K562 (cell line): Measurements from ENCODE around the gene WASF2. TPM values are rescaled to one million over a fixed set of nuclear protein-coding genes. Genes with fewer than 3 reads are reported as not detected.
A peak's percentile ranks its signal among the peaks of the same experiment; 100 is the strongest.

Experiments
- CBFB ChIP-seq: sonication (generic); formaldehyde crosslinking; IDR thresholded peaks from 2 replicates; pipeline ENCODE4 v1.4.0; 2020; ENCODE audit warnings: mild to moderate bottlenecking, missing genetic modification reagents
- CHAMP1 ChIP-seq: fragments of 450-650 bp; IDR thresholded peaks from 2 replicates; pipeline ENCODE4 v1.6.1; 2016; ENCODE audit warnings: mild to moderate bottlenecking
- CREBBP ChIP-seq: IDR thresholded peaks from one replicate; pipeline ENCODE4 v1.6.1; 2012; ENCODE audit warnings: low read depth, mild to moderate bottlenecking, control low read depth, inconsistent platforms, low read length
- DMBX1 ChIP-seq: fragments of 250-450 bp; sonication (Bioruptor Pico); IDR thresholded peaks from 2 replicates; pipeline ENCODE4 v1.8.0; 2022; ENCODE audit warnings: inconsistent platforms, mild to moderate bottlenecking, moderate library complexity, borderline replicate concordance
- DNMT1 ChIP-seq: fragments of 450-650 bp; IDR thresholded peaks from 2 replicates; pipeline ENCODE4 v1.6.1; 2016; ENCODE audit warnings: antibody characterized with exemption, mild to moderate bottlenecking
- ETS1 ChIP-seq: conservative IDR thresholded peaks from 2 replicates; pipeline ENCODE4 v1.6.1; 2011; ENCODE audit warnings: low read depth, mild to moderate bottlenecking, low read length; ENCODE audit not compliant: control insufficient read depth
- HMGN3 ChIP-seq: IDR thresholded peaks from 2 replicates; pipeline ENCODE4 v1.6.1; 2011; ENCODE audit warnings: borderline replicate concordance, low read depth, mild to moderate bottlenecking, mixed read lengths, low read length; ENCODE audit not compliant: insufficient read length; ENCODE audit errors: extremely low read depth
- LARP7 ChIP-seq: fragments of 450-650 bp; IDR thresholded peaks from 2 replicates; pipeline ENCODE4 v1.6.1; 2016
- NFRKB ChIP-seq: fragments of 450-650 bp; IDR thresholded peaks from 2 replicates; pipeline ENCODE4 v1.6.1; 2016; ENCODE audit warnings: low read depth
- PTBP1 ChIP-seq: fragments of 200-400 bp; formaldehyde crosslinking; IDR thresholded peaks from 2 replicates; pipeline ENCODE4 v1.6.1; 2017; ENCODE audit warnings: low read depth, low read length
- SETDB1 ChIP-seq: IDR thresholded peaks from one replicate; pipeline ENCODE4 v1.6.1; 2012; ENCODE audit warnings: low read length, control low read depth, inconsistent platforms
- TAL1 ChIP-seq: fragments of 450-650 bp; IDR thresholded peaks from 2 replicates; pipeline ENCODE4 v1.6.1; 2016; ENCODE audit warnings: mild to moderate bottlenecking
- TCFL5 ChIP-seq: fragments of 250-450 bp; sonication (Bioruptor Pico); conservative IDR thresholded peaks from 2 replicates; pipeline ENCODE4 v1.6.1; 2021; ENCODE audit warnings: mild to moderate bottlenecking, moderate library complexity, matching md5 sums
- ZFP36 ChIP-seq: fragments of 150-350 bp; IDR thresholded peaks from 2 replicates; pipeline ENCODE4 v1.6.1; 2018; ENCODE audit warnings: low read length, low read depth; ENCODE audit not compliant: partially characterized antibody
- ZKSCAN8 ChIP-seq: fragments of 200-800 bp; sonication (Bioruptor generic); IDR thresholded peaks from 2 replicates; pipeline ENCODE4 v1.6.1; 2016; ENCODE audit warnings: missing genetic modification characterization, missing compliant biosample characterization
- ZNF589 ChIP-seq: fragments of 200-800 bp; sonication (Bioruptor generic); IDR thresholded peaks from 2 replicates; pipeline ENCODE4 v1.6.1; 2016; ENCODE audit warnings: low read depth, missing genetic modification characterization, missing compliant biosample characterization
- polyA plus RNA-seq, 8 experiments: library from polyadenylated mRNA; depleted of rRNA in 4 of 8; stranded (reverse) in 5 of 8; unstranded in 3 of 8; fragments of >200 nt; fragmentation: Nextera tagmentation in 2 of 8; fragmentation: Illumina TruSeq in 1 of 8; extraction: Ambion mirVana in 2 of 8; extraction: Trizol in 1 of 8; gene quantifications; 2 replicates each; pipeline versions ENCODE4 v1.2.1 to v1.2.3, GENCODE V29; 2011 to 2014; ENCODE audit warnings: inconsistent platforms in 1 of 8, missing spikeins in 1 of 8
- total RNA-seq, 7 experiments: library from RNA; depleted of rRNA in 6 of 7; stranded (reverse); fragments of >200 nt in 6 of 7; fragmentation: Illumina TruSeq in 2 of 7; extraction: Trizol in 2 of 7; gene quantifications; 2 replicates each; pipeline versions ENCODE4 v1.2.1 to v1.2.3, GENCODE V29; 2011 to 2021; ENCODE audit warnings: low replicate concordance in 1 of 7
- TF ChIP-seq, protein P1 (sequence below): fragments of 450-650 bp; IDR thresholded peaks from 2 replicates; pipeline ENCODE4 v1.6.1; 2016; ENCODE audit warnings: low read depth

WASF2 gene
- total and polyA plus RNA-seq, 9 of the 15 experiments (the other 6 are each of a cell fraction or from before 2014, with no cell fraction given), result 8.2 to 163 (median 31.2) TPM

DNA sequence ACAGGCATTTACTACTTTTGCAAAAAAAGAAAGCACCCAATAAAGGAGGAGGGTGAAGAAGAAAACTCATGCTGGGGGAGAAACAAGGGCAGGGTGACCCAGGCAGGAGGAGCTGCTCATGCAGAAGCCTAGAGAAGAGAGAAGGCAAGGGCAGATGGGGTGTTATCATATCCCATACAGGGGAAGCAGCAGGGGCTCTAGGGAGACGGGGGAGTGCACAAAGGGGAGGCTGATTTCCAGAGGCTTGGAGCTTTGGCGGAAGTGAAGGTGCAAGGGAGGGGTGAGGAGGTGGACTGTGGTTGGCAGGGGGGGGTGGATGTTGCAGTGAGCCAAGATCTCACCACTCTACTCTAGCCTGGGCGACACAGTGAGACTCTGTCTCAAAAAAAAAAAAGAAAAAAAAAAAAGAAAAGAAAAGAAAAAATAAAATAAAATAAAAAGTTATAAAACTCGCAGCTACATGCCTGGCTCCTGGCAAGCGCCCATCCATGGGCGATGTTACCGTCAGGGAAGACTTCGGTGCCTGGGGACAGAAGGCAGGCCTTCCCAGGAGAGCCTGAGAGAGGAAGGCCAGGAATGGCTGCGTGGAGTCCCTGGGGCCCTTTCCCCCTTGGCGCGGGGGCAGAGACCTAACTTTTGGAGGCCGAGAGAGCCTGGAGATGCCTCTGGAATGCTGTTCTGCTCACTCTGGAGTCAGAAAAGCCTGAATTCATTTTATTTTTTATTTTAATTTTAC lies 112.0 kb downstream of the WASF2 start (continued):
- TF ChIP-seq, protein P1, sequence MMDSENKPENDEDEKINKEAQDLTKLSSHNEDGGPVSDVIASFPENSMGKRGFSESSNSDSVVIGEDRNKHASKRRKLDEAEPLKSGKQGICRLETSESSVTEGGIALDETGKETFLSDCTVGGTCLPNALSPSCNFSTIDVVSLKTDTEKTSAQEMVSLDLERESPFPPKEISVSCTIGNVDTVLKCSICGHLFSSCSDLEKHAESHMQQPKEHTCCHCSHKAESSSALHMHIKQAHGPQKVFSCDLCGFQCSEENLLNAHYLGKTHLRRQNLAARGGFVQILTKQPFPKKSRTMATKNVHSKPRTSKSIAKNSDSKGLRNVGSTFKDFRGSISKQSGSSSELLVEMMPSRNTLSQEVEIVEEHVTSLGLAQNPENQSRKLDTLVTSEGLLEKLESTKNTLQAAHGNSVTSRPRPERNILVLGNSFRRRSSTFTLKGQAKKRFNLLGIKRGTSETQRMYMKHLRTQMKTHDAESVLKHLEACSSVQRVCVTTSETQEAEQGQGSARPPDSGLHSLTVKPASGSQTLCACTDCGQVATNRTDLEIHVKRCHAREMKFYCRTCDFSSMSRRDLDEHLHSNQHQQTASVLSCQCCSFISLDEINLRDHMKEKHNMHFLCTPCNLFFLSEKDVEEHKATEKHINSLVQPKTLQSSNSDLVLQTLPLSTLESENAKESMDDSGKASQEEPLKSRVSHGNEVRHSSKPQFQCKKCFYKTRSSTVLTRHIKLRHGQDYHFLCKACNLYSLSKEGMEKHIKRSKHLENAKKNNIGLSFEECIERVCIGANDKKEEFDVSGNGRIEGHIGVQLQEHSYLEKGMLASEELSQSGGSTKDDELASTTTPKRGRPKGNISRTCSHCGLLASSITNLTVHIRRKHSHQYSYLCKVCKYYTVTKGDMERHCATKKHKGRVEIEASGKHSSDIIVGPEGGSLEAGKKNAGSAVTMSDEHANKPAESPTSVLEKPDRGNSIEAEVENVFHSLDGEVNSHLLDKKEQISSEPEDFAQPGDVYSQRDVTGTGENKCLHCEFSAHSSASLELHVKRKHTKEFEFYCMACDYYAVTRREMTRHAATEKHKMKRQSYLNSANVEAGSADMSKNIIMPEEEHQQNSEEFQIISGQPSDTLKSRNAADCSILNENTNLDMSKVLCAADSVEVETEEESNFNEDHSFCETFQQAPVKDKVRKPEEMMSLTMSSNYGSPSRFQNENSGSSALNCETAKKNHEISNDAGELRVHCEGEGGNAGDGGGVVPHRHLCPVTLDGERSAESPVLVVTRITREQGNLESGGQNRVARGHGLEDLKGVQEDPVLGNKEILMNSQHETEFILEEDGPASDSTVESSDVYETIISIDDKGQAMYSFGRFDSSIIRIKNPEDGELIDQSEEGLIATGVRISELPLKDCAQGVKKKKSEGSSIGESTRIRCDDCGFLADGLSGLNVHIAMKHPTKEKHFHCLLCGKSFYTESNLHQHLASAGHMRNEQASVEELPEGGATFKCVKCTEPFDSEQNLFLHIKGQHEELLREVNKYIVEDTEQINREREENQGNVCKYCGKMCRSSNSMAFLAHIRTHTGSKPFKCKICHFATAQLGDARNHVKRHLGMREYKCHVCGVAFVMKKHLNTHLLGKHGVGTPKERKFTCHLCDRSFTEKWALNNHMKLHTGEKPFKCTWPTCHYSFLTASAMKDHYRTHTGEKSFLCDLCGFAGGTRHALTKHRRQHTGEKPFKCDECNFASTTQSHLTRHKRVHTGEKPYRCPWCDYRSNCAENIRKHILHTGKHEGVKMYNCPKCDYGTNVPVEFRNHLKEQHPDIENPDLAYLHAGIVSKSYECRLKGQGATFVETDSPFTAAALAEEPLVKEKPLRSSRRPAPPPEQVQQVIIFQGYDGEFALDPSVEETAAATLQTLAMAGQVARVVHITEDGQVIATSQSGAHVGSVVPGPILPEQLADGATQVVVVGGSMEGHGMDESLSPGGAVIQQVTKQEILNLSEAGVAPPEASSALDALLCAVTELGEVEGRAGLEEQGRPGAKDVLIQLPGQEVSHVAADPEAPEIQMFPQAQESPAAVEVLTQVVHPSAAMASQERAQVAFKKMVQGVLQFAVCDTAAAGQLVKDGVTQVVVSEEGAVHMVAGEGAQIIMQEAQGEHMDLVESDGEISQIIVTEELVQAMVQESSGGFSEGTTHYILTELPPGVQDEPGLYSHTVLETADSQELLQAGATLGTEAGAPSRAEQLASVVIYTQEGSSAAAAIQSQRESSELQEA, result no peak
- TF ChIP-seq LARP7 (no peak), DNMT1 (no peak), ETS1 (no peak), TAL1 (0 out of 2 replicates have a peak, but pooled peaks have one; percentile 20), SETDB1 (no peak), ZFP36 (peak; percentile 17), HMGN3 (no peak), ZKSCAN8 (CRISPR knock-in tag) (no peak), ZNF589 (CRISPR knock-in tag) (no peak), NFRKB (no peak), CHAMP1 (no peak), TCFL5 (CRISPR knock-in tag) (no peak), CREBBP (no peak), PTBP1 (no peak), CBFB (CRISPR knock-in tag) (no peak), DMBX1 (no peak)
